Measurements from ENCODE around the gene SHLD2.
"Not testable (repeated sequence)": the region's sequence is repeated elsewhere in the genome, so short reads cannot be mapped to it uniquely, and the experiment has no call there.

SHLD2 gene

DNA sequence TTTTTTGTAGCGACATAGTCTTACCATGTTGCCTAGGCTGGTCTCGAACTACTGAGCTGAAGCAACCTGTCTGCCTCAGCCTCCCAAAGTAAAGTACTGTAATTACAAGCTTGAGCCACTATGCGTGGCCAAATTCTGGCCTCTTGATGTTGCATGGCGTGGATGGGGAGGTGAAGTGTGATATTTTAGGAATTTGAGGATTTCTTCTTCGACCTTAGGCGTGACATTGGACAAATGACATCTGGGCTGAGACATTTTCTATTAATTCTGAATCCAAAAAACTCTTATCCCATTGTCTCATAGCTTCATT is 48.1 kb downstream of the SHLD2 start:
- DNase-seq = not testable (repeated sequence)

DNA sequence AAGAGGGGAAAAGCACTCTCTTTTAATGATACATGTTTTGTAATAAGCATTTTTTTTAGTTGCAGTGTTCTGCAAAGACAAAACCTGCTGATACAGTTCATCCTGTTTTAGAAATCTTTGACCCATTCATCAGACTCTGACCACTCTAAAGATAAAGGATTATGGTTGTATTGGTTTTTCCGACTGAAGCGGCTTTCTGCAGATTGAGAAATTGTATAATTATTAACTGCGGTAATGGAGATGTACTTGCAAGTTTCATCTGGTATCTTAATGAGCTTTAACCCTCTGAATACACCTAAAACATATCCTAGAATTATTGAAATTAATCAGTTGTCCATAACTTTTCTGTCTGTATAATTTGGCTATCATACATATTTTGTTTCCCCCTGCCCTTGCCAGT is 50.6 kb downstream of the SHLD2 start:
- not testable (repeated sequence) for DNase-seq

DNA sequence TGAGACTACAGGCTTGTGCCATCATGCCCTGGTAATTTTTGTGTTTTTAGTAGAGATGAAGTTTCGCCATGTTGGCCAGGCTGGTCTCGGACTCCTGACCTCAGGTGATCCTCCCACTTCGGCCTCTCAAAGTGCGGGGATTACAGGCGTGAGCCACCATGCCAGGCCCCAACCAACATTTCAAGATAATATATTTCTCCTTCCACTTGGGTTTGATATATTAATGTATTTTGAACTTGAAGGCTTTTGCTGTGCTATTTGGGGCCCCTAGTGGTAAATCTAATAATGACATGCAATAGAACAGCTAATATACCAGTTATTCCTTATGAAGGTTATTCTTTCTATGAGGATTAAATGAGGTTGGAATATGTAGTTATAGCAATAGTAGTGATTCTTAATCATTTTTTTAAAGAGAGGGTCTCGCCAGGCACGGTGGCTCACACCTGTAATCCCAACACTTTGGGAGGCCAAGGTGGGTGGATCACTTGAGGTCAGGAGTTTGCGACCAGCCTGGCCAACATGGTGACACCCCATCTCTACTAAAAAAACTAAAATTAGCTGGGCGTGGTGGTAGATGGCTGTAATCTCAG is 54.1 kb downstream of the SHLD2 start:
- not testable (repeated sequence) for DNase-seq

DNA sequence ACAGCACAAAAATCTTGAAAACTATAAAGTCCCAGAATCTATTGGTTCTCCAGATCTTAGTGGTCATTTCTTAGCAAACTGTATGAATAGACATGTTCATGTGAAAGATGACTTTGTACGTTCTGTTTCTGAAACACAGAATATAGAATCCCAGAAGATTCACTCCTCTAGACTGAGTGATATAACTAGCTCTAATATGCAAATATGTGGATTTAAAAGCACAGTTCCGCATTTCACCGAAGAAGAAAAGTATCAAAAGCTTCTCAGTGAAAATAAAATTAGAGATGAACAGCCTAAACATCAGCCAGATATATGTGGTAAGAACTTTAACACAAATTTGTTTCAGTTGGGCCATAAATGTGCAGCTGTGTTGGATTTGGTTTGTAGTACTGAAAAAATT is 56.5 kb downstream of the SHLD2 start:
- DNase-seq = not testable (repeated sequence)

DNA sequence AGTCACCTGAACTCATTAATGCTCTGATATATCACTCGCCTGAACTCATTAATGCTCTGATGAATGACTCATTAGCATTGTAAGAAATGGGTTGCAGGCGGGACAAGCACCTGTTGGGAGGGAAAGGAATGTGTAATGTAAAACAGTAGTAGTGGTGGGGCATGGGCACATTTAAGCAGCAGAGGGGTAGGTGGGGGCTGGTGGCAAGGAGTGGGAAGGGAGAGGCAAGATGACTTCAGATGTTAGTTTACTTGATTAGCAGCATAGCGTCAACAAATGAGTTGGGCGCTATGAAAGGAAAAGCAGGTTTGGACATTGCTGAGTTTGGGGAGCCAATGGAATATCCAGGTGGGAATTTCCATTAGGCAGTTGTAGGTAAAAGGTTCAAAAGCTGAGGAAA is 61.8 kb downstream of the SHLD2 start:
- DNase-seq = not testable (repeated sequence)

DNA sequence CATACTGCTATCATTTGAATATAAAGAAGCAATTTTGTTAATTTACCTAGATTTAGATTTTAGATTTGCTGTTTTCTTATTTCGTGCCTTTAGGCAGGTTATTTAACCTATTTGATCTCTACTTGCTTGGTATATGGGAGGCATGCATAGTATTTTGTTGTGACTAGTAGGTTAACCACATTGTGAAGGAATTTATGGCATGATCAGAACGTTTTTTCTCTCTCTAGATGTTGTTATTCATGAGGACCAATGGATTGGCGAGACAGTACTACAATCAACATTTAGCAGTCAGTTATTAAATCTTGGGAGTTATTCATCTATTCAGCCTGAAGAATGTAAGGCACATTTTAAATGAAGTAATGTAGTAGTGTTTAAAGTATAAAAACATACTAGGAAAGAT is 62.8 kb downstream of the SHLD2 start:
- DNase-seq = not testable (repeated sequence)

DNA sequence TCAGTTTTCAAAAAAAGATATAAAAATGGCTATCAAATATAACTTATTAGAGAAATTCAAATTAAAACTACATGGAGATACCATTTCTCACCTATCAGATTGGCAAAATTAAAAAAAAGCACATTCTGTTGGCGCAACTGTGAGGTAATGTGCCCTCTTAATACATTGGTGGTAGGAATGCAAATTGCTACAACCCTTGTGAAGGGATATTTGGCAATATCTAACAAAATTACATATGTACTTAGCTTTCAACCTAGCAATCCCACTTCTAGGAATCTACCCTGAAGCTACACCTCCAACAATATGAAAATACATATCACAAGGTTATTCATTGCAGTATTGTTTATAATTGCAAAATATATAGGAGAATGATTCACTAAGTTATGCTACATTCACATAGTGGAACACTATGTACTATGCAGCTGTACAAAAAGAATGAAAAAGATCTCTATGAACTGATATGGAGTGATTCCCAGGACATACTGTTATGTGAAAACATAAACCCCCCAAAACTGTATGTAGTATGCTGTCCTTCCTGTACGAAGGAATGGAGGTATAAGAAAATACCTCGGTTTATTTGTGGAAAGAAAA is 67.8 kb downstream of the SHLD2 start:
- DNase-seq = not testable (repeated sequence)

DNA sequence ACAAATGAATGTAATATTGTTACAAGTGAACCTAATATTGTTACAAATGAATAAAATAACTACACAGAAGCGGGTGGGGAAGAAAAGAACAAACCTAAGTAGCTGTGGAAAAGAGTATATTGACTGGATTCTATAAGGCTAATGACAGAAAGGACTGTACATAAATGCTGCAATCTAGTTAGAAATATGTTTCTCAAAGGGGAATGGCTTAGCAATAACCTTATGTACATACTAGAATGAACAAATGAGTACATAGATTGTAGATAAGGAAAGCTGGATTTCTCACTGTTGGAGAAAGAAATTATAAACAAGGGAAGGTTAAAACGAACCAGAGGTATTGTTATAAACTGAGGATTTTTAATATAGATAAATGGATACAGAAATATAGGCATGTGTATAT is 68.4 kb downstream of the SHLD2 start:
- not testable (repeated sequence) for DNase-seq

DNA sequence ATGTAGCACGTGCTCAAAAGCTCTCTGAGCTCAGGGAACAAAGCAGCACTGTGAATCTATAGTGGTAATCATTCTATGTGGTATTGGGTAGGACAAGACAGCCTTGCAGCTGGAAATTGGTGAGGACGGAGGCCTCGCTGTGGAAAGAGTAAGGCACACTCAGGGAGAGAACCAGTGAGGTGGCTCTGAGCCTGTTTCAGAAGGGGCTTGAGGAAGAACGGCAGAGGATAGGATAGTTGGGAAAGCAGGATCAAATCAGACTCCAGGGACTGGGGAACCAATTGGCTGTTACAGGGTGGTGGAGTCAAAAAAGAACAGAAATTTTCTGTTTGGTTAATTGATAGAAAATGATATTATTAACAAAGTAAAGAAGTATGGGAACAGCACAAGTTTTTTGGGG is 74.9 kb downstream of the SHLD2 start:
- DNase-seq = not testable (repeated sequence)

DNA sequence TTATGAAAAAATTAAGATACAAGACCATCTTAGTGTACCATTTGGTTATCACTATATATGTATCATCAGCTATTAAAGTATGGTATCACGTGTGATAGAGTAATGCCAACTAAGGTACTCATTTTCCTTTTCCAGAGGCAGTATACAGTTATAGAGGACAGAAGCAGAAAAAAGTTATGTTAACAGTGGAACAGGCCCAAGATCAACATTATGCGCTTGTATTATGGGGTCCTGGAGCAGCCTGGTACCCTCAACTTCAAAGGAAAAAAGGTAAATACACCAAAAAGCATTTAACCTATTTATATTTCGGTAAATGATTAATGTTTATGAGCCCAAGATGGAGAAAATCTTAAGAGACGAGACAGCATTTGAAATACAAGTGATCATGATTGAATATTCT is 75.7 kb downstream of the SHLD2 start:
- DNase-seq = not testable (repeated sequence)

DNA sequence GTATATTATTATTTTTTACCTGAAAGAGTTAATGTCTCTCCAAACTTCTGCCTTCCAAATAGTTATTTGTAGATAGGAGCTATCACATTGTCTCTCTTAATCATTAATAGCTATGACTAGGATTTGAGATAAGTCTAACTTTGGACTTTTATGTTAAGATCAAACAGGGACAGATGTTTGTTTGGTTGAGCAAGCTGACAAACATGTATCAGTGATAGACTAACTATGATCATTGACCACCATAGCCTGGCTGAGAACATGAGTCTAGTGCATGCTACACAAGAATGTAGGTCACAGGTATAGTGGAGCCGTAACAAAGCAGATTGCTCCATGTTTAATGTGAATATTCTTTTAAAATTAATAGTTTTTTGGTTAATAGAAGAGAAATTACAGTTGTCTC is 76.7 kb downstream of the SHLD2 start:
- DNase-seq = not testable (repeated sequence)

DNA sequence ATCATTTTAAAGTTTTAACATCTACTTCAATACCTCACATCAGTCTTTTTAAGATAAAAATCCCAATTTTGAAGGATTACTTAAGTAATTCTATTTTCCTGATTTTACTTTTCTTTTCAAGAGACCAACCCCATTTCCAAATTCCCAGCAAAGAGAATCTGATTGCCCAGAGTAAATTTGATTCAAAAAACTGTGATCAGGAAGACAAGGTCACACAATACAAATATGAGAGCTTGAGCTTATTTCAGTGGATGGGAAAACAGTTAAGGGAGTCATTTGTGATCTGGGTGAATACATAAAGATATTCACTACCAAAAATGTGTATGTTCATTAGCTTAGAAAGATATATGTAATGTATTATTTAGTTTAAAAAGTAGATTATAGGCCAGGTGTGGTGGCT is 77.2 kb downstream of the SHLD2 start:
- not testable (repeated sequence) for DNase-seq

DNA sequence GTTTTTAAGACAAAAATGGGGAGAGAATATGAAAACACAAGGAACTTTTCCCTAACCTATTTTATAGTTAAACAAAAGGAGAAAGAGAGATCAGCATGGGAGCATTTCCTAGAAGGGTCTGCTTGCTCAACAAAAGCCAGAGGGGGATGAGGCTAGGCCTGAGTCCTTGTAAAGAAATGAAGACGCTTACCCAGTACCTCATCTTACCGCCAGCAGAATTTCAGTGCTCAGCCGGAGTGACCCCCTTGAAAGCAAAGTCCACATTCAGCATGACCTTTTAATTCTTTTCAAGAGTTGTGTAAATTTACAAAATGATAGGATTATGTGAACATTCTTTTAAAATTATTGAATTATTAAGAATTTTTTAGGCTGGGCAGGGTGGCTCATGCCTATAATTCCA is 82.6 kb downstream of the SHLD2 start:
- not testable (repeated sequence) for DNase-seq

DNA sequence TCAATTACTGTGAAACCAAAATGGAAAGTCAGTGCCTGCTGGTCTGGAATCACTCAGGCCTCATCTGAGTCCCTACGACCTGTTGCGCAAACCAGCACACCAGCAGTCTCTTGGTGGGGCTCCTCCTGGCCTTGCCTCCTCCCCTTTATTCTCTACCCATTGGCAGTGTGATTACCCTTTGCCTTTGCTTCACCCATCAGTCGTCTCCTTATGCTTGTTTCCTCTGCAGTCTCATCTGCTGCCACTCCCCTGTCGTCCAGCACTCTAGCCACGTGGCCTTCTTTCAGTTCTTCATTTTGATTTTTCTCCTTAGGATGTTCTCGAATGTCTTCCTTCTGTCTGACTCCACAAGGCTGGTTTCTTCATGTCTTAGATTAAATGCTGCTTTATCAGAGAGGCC is 89.4 kb downstream of the SHLD2 start:
- DNase-seq = not testable (repeated sequence)

DNA sequence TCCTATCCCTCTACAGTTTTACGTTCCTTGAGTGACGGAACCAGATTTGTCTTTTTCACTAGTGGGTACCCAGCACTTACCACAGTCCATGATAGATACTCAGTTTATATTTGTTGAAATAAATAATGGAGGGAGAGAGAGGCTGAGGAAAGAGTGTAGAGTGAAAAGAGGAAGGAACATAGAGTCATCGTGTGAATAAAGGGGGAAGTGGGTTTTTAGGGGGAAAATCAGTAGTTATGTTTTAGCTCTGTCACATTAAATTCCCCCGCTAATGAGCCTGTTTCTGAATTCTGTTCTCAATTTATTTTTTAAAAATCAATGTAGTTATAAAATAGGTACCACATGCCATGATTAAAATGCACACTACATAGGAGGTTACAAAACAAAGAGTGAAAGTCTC is 91.0 kb downstream of the SHLD2 start:
- not testable (repeated sequence) for DNase-seq

DNA sequence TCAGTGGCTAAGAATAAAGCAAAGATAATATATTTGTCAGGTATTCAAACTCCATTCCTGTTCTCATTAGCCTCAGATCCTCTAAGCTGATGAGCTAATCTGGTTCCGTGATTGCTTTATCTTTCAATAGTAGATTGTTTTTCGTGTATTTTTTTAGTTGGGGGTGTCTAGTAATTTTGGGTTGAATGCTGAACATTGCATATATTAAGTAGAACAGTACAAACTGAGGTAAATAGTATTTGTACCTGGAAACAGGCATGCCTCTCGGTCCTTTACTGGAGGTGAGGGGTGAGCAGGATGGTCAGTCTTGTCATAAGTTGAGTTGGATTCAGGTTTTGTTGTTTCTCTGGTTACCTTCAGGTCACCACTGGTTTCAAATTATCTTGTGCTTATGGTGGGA is 92.6 kb downstream of the SHLD2 start:
- not testable (repeated sequence) for DNase-seq

DNA sequence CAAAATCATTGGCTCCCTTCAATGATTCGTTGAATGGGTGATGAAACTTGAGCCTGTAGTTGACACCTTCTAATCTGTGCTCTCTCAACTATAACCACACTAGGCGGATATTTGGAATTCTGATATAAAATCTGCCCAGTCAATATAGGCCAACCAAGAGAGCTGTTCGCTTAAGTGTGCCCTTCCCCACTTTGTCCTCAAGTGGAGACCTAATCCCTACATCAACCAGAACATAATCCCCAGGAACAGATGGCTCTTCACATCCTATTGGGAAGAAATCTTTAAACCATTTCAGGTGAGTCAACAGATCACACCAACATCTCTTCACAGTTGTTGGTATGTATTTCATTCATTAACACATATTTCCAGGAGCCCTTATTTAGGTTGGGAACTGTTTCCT is 96.8 kb downstream of the SHLD2 start:
- DNase-seq = not testable (repeated sequence)

DNA sequence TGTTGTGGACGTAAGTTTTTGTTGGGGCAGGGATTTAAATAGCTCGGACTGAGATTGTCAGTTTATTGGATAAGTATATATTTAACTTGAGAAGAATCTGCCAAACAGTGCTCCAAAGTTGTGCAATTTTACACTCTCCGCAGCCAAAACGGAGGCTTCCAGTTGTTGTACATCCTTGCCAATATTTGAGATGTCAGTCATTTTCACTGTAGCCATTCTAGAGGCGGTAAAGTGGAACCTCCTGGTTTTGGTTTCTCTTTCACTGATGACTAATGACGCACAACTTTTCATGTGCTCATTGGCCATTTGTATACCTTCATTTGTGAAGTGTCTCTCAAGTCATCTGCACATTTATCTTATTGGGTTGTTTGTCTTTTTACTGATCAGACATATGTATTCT is 105.9 kb downstream of the SHLD2 start:
- DNase-seq = not testable (repeated sequence)

DNA sequence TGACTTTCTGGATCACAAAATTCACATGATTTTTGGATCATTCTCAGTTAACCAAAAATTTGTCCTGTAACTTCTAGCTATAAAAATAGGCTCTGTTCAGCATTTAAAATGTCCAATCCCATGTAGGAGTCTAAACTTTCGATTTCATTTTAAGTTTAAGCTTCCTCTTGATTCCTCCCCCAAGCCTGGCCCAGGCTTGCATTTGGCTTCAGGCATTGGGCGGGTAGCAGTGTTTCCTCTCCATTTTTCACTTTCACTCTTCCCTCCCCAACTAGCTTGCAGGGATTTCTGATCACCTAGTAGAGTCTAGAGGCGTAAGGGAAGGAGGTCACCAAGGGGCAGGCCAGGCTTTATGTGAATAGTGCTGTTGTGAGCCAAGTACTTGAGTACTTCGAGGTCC is 109.8 kb downstream of the SHLD2 start:
- not testable (repeated sequence) for DNase-seq

DNA sequence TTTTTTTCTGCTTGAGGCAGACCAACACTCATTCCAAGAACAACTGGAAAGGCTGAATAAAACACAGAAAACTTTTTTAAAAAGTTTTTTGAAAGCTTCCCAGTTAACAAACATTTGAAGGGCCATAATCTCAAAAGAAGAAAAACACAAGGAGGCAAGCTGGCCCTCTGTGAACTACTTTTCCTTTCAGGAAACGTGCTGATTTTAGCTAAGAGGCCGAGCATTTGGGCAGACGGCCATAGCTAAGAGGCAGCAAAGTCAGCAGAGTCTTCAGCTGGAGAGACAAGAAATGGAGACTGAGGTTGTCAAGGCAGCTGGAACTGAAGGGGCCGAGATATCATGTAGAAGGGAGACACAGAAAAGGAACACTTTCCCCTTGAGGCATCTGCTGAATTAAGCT is 111.9 kb downstream of the SHLD2 start:
- DNase-seq = not testable (repeated sequence)

DNA sequence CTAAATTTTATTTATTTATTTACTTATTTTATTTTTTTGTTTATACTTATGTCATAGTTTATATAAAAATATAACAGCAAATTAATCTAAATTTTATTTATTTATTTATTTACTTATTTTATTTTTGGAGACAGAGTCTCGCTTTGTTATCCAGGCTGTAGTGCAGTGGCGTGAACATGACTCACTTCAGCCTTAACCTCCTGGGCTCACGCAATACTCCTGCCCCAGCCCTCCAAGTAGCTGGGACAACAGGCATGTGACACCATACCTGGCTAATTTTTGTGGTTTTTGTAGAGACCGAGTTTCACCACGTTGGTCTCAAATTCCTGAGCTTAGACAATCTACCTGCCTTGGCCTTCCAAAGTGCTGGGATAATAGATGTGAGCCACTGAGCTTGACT is 115.3 kb downstream of the SHLD2 start:
- not testable (repeated sequence) for DNase-seq

DNA sequence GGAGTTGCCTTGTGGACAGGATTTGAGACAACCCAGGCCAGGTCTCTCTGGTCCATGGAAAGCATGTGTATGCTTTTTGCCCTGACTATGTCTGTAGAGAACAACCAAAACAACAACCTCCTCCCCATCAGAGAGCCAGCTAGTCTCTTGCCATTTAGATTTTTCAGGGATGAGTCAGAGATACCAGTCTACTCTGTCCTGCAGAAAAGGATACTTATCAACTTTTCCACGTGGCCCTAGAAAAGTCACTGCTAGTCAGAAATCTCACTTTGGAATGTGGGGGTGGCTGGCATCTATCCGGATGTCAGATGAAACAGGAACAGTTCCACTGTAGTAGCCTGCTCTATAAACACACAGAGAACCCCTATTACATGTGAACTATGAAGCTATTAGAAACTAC is 116.8 kb downstream of the SHLD2 start:
- DNase-seq = not testable (repeated sequence)

DNA sequence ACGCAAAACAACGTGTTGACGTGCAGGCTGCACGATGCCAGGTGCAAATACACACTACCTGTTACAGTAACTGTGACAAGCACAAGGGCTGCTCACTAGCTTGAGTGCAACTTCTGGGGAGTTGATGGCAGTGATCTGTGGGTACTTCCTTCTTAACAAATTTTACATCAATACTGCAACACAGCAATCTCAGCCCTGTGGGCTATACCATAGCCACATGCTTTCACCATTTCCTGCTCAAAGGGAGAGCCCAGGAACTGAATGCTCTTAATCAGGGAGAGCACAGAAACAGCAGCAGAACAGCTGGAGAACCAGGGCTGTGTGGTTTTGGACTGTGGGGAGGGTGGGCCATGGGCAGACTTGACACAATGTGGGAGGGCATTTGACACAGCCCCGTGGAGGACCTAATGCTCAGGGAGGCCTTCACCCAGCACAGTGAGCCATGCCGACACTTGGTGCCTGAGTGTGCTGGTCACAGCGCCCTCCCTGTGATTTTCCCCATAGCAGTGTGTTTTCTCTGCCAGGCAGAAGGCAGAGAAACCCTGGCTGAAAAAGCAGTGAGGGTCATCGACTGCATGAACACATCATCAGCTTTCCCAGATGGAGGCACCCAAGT is 118.3 kb downstream of the SHLD2 start:
- not testable (repeated sequence) for DNase-seq

DNA sequence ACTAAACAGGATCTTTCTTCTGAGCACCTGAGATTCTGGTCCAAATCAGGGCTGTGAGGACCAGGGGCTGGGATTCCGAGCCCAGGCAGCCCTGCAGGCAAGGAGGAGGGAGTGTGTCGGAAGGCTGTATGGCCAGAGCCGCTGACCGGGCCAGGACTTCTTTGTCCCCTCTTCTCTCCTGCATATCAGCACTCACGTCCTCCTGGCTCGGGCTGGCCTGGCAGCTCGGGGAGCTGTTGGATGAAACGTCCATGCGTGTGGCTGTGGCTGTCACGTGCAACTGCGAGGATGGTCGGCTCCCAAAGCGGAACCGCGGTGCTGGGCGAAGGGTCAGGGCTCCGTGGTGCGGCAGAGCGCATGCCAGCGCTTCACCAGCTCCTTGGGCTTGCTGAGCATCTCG is 118.8 kb downstream of the SHLD2 start:
- not testable (repeated sequence) for DNase-seq

DNA sequence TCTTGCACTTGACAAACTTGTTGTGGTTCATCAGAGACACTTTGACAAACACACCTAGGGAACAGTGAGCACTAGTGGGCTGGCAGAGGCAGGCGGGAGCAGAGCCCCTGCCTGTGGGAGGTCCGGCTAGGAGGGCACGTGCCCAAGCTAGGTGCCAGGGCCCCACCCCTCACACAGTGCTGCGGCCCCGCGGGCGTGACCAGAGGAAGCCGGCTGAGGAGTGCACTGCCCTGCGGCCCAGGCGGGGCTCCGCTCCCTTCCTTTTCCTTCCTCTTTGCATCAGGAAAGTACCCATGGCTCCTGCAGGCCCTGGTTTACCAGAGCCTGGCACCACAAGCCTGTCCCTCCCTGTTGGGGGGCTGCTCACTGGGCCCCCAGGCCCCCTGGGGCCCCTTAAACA is 121.1 kb downstream of the SHLD2 start:
- not testable (repeated sequence) for DNase-seq

Measured in NCI-H2227 treated with DMSO at 0.1 percent for 48 hours (cell line).